NCI-H82 (cell line): Measurements from ENCODE around the gene MAPK8.

Source experiments
- DNase-seq: peaks from one replicate; lab custom pipeline; 2025; lab: John Stamatoyannopoulos, UW

Gene MAPK8

DNA sequence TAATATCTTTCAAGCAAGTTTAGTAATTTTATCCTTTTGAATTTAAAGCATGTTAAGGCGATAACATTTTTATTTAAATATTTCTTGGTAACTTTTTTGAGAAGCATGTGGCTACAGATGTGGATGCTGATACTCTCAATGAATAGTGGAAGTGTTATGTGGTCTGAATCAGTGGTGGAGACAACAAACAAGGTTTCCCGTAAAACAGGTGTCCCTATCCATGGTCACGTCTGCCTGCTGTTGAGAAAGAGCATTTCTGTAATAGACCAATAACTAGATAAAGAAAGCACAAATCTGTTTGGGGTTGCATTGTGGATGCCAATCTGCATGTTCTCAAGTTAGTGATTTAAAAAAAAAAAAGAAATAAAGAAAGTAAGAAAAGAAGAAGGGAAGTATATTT, 13.9 kb upstream of the MAPK8 start:
- no peak for DNase-seq

DNA sequence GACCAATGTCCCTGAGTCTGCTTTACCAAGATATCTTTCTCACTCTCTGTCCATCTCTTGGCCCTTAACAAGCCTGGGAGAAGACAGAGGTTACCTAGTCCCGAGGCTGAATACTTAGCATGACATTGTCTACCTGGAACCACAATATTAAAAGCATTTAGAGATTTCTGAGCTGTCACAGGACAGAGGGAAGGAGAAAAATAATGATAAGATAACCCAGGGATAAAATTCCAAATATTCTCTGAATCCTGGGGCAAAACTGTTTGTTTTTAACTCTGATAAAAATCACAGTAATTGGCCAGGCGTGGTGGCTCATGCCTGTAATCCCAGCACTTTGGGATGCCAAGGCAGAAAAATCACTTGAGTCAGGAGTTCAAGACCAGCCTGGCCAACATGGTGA, 12.0 kb upstream of the MAPK8 start:
- DNase-seq = no peak

DNA sequence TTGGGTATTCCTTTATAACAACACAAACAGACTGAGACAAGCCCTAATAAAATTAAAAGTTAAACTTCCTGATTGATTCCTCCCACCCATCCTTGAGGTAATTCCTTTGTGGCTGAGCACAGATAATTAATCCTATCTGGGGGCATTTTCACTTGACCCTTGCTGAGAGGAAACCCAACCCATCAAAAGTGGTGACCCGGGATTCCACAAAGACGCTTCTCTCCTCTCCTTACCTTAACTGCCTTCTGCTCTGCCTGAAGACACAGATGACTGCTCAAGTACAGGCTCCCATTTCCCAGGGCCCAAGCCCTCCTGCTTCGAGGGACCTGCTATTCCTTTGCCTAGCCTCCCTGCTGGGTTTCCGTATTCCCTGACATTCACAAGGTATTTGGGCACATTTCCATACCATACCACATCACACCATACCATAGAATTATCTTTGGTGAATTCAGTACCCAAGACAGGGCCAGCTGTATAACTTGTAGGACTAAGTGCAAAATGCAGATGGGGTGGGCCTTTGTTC, 9.8 kb upstream of the MAPK8 start:
- peak; percentile 12 for DNase-seq

DNA sequence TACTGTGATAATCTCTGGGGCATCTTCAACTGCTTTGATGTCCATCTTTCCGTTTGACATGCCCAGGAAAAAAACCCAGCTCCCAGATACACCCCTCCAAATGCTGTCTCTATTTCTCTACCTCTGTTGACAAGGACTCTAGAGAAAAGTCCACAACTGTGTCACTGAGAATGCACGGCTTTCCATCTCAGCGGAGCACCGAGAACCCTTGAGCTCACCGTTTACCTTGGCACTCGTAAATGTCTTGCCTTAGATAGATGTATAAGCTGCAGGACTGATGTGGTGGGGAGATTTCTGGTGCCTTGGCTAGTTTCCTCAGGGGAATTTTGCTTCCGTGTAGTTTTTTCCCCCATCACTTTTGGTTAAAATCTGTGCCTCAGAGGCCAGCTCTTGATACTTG, 7.4 kb upstream of the MAPK8 start:
- no peak for DNase-seq

DNA sequence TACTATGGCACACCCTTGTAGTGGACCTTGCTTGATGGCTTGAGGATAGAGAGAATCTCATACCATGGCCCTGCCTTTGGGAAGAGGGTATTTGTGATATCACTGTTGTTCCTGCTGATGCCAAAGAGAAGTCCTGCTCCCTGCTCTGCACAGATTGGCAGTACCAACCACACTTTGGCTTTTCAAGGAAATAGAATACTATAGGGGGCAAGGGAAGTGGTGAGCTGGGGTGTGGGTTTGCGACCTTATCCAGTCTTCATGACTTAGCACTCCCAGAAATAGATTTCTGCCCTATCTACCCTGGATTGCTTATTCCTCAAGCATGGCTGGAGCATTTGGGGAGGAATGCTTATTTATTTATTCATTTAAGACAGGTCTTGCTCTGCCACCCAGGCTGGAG, 6.8 kb upstream of the MAPK8 start:
- no peak for DNase-seq

DNA sequence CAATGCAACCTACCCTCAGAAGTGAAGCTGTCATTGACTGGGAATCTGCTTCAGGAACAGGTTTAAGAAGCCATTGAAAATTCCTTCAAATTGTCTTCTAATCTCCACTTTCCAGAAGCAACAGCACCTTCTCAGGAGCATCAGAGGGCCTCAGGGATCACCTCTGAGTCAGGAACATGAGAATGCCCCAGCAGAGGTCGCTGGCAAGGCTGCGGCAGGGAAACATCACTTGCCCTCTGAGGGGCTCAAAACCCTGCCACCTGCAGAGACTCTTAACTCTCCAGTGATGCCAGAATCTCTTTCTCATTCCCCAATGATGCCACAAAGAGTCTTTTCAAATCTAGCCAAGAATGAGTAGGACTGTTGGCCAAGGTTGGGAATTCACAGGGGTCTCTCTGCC, 5.9 kb upstream of the MAPK8 start:
- no peak for DNase-seq

DNA sequence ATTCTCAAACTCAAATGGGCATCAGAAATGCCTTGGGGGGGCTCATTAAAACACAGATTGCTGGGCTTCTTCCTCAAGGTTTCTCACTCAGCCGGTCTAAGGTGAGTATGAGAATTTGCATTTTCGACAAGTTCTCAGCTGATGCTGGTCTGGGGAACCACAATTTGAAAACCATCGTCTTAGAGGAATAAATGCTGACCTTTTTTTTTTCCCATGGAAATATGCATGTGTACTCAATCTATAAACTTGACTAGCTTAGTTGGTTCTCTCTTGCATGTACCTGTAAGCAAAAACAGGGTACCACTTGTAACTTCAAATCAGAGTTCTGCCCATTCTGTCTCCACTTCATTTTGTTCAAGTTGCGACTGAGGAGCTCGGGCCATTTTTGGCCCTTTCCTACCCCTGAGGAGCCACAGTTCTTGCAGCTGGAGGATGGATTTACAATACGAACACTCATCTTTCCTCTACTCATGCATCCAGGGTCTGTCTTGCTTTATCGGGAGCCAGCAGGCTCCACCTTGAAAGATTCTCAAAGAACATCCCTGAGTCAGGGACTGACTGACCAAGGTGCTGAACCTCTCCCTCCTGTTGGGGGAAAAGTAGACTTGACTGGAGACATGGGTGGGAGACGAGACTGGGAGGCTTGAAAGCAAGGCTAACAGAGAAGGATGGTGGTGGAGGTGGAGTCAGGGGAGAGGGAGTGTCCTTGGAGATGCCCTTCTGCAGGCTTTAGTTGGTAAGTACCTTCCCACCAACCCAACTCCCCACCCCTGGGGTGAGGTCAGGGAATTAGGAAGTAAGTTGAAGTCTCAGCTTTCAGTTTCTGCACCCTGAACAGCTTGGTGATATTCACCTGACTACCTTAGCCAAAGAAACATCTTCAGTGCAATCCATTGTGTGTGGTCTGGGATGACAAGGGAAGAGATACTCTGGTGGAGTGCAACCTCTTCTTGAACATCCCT, 3.7 kb upstream of the MAPK8 start:
- no peak for DNase-seq

DNA sequence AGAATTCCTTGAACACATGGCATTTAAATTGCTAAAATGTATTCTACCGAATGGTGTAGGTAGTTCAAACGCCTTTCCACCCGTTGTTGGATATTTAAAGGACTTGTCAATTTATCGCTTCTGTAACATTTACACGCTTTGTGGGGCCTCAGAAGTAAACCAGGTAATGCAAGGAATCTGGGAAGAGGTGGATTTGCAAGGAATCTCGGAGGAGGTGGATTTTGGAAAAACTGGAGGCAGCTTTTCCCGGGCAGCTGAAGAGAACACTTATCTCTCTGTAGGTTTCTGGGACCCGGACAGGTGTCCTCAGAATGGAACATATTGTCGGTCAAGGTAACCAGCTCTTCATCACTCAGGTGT, 592 bp upstream of the MAPK8 start:
- no peak for DNase-seq

DNA sequence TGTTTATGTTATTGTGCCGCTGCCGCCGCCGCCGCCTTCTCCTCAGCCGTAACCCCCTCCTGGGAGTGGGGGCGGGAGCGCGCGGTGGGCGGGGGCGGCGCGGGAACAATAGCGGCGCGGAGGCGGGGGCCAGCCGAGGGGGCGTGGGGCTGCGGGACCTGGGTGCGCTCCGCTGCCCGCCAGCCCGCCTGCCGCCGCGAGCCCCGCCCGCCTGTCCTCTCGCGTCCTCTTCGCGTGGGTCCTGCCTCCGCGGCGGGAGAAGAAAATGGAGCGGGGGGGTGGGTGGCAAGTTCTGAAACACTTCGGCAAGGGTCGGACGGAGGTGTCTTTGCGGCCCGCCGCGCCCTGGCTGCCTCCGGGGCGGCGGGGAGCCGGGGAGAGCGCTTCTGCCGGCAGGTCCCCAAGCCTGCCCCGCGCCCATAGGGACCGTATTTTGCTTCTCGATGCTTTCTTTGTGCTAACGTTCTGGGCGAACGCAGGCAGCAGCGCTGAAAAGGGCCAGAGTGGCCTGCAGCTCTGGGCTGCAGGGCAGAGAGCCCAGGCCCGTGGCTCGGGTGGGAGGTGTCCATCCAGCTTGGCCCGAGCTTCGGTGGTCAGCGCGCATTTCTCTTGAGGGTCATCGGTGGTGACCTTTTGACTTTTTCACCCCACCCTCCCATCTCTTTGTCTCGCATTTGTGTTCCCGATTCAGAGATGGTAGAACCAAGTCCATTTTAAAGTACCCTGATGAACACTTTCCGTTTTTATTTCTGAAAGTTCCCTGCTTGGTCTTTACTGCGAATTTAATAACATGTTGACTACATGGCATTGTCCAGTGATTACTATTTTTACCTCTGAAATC, 613 bp downstream of the MAPK8 start:
- DNase-seq = peak; percentile 72

DNA sequence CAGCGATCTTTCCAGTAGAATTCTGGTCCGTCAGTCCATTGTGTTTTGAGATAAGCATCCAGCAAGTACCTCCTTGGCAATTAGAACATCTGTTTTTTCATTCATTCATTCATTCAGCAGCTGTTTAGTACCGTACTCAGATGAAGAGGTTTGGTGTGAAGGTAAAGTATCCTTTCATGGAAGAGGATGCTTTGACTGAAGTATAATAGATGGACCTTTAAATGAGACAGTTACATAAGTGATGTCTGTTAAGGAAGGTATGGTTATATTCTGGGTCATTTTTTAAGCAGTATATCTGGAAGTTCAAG, 1.2 kb downstream of the MAPK8 start:
- no peak for DNase-seq

DNA sequence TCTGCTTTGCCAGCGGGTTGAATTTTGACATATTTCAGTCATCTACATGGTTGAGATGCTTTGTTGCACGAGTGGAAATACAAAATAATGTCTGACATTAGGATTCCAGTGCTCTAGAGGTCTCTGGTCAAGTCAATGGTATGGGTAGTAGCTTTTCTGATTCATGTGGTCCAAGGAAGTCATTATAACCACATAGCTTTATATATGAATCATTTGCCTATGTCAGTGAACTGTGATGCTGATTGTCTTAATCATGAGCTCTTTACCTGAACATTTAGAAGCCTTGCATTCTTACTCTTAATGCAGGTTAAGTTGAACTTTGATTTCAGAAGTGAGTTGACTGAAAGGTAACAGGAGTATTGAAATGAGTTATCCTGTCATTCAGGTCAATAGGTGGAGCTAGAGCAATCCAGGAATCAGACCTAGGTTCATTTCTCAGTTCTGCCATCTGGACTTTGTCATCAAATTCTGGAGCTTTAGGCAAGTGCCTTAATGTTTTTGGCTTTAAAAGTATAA, 3.3 kb downstream of the MAPK8 start:
- DNase-seq = peak; percentile 16

DNA sequence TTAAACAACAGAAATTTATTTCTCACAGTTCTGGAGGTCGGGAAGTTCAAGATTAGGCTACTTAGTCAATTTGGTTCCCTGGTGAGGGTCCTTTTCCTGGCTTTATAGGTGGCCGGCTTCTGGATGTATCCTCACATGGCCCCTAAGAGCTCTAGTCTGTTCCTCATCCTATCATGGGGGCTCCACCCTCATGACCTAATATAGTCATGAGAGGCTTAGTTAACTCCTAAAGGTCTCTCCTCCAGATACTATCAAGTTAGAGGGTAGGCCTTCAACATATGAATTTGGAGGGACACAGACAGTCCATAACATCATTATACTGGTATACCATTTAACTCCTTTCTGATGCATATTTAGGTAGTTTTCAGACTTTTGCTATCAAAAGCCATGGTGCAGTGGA, 7.6 kb downstream of the MAPK8 start:
- DNase-seq = peak; percentile 10

DNA sequence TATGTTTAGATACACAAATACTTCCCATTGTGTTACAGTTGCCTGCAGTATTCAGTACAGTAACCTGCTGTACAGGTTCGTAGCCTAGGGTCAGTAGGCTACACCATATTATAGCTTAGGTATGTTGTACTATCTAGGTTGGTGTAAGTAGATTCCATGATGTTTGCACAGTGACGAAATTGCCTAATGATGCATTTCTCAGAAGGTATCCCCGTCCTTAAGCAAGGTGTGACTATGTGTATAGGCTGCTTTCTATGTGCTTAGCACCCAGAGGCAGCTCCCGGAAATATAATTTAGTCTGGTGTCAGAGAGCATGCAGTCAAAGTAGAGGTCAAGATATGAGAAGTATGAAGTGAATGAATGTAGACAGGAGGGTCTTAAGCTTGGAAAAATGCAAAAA, 9.8 kb downstream of the MAPK8 start:
- no peak for DNase-seq

DNA sequence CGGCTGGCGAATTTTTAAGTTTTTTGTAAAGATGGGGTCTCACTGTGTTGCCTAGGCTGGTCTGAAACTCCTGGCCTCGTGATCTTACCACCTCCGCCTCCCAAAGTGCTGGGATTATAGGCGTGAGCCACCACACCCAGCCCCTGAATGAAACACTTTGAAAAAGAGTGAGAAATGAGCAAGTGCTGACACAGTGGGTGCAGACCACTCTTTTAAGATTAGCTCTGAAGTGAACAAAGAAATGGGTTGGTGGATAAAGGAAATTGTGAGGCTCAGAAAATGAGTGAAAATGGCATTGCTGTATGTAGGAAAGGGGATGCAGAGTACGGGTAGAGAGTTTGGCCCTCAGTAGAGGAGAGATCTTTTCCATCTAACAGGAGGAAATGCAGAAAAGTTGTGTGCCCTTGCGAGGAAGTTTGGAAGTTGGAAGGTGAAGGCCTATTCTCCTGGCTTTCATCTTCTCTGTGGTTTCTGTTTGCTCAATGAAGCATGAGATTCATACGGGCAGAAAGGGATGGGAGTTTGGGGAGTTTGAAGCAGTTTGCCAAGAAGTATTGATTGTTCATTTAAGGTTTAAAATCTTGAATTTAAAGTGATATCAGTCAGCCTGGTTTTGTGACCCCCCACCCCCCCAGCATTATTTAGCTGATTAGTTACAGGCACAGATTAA, 11.0 kb downstream of the MAPK8 start:
- no peak for DNase-seq

DNA sequence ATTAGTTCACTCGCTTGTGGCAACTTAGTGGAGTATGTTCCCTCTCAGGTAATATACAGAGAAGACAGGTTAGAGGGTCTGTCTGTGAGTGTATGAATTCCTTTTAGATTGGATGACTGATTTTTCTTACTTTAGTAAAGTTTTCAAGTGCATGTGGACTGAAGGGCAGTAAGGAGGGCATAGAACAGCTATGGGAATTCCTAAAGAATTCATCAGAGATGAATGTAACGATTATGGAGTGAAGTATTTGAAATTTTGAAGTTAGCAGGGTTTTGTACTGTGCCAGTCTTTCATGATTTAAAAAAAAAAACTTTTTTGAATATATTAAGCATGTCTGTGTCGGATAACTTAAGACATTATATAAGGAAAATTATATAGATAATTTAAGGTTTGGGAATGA, 15.5 kb downstream of the MAPK8 start:
- DNase-seq = no peak

DNA sequence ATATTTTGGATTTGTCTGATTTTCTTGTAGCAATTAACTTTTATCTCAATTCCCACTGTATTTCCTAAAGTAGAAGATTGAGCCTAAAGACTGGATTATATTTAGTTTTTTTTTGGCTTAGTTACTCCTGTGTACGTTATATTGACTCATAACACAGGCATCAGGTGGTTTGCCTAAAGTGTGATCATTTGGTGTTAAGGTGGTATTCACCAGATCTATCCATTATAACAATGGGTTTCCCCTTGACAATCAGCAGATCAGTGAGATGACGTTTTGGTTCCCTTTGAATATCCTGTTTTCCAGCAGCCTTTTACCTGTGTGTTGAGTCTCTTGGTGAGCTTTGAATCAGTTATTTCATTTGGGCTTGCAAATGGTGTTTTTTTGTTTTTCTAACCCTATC, 18.1 kb downstream of the MAPK8 start:
- no peak for DNase-seq

DNA sequence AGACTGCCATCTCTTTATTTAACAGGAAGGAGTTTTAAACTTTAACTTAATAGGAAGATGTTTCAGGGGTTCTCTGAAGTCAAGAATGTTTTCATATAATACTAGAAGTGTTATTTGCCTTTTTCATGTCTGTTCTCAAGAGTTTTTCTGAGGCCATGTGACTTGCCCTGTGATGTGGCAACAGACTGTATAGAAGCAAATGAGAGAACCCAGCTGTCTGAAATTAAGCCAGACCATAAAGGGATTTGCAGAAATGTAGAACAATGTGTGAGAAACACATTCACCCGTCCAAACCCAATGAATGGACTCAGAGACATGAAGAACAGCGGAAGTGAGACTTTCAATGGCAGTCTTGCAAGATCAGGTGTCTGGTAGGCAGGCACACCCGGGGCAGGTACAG, 23.8 kb downstream of the MAPK8 start:
- DNase-seq = no peak

DNA sequence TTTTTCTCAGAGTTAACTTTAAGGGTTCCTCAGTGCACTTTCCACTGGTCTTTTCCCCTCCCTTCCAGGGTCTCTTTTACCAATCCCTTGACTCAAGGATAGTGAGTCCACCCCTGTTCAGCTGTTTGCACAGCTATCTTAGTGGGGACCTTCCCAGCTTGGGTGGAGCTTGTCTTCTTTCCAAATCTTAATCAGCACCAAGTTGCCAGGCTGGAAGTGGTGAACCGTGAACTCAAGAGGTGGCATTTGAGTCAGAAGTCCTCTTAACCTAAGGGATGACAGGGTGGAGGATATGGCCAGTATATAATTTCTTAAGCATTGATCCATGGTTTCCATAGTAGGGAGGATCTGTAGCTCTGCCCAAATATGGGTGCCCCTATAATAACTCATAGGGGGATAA, 25.0 kb downstream of the MAPK8 start:
- DNase-seq = no peak

DNA sequence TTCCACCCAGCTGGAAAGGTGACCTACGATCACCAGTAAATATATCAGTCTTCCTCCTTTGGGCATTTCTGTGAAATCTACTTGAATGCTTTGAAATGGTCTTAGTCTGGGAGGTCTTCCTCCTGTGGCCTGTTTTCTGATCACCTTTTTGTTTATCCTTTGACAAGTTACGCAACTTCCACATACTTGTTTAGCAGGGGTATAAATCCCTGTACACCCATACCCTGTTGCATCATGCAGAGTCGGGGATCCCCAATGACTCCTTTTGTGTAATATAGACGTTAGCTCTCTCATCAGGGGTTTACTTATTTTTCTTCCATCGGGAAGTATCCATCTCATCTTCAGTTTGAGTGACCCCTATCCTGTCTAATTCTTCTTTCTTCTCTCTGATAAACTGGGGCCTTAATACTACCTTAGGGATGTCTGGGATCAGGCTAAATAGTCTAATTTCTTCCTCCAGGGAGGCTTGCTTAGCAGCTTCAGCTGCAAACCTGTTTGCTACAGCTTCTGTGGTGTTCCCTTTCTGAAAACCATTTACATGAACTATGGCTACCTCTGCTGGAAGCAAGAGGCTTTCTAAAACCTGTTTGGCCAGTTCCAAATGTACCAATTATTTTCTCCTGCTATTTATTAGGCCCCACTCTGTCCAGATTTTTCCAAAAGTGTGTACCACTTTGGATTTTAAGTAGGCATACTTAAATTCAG, 25.8 kb downstream of the MAPK8 start:
- no peak for DNase-seq

DNA sequence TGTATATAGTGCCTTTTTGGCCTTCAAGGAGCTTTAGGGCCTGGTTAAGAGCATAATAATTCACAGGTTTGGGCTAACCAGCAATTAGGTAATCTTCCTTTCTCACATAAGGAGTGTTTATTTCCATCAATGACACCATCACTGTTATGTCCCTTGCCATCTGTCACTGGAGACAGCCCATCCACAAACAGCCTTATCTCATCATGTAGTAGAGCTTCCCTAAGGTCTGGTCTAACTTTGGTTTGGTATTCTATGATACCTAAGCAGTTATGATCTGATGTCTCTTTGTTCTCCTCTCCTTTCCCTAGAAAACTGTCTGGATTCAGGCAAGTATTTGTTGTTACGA, 26.4 kb downstream of the MAPK8 start:
- peak; percentile 4 for DNase-seq

DNA sequence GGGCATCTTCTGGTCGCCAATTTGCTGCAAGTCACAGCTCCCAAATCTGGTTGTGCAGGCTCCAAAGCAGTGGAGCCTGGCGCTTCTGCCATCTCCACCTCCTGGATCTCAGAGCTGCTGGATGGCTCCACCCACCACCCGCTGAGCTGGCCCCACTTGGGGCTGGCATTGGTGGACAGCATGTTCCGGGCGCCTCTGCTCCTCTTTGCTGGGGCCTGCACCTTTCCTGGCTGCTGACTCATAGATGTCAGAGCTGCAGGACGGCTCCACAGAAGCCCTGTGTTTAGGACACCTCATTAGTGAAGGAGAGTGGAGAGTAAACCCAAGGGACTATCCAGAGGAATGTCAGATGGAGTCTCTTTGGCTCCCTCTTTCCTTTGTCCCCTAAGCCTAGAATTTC, 27.4 kb downstream of the MAPK8 start:
- DNase-seq = no peak

DNA sequence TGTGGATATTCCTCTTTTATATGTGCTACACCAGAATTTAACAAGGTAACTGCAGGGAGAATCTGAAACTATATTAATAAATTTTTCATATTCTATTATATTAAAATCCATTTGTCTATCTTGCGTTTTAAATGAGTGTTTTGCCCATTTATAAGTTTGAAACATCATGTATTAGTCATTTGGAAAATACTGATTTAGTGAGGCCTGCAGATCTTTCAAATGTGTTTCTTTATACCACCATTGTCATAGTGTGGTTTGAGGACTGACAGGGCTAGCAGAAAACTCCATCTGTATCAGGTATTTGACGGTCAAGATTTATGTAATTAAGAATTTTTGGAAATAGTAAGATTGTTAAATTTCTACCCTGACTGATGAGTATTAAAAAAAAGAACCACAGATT, 29.3 kb downstream of the MAPK8 start:
- DNase-seq = no peak
